ENCODE results near the gene MARCO. TPM values are rescaled to one million over a fixed set of nuclear protein-coding genes. Genes with fewer than 3 reads are reported as not detected.

MARCO gene
- polyA plus RNA-seq, 1 donor from 2014 or later, result not detected

GRCh38 chr2:119005555-119005954 lies 63.6 kb downstream of the MARCO start:
- no peak overlapping the region for H3K9ac ChIP-seq (ENCODE audit: low read length)
- no peak overlapping the region for H2AFZ ChIP-seq (ENCODE audit: low read depth, low read length)
- no peaks in the 10 kb centered on the region for H4K20me1 ChIP-seq (ENCODE audit: insufficient read depth)
- H3K4me3 ChIP-seq (ENCODE audit: low read length), result no peak overlapping the region
- no peaks in the 10 kb centered on the region for H3F3A ChIP-seq (ENCODE audit: insufficient read depth, low read length, poor library complexity, severe bottlenecking)
- H3K27me3 ChIP-seq (ENCODE audit: insufficient read depth, low read depth, low read length), result peaks cover 8% of the 10 kb centered on the region
- no peaks in the 10 kb centered on the region for H3K9me2 ChIP-seq (ENCODE audit: insufficient read depth, low read length)
- H3K79me2 ChIP-seq (replicated peaks; ENCODE audit: insufficient read depth, low read length), result no peaks in the 10 kb centered on the region
- H3K9me3 ChIP-seq (ENCODE audit: low read length), result no peaks in the 10 kb centered on the region
- H3K4me2 ChIP-seq (ENCODE audit: low read length), result no peak overlapping the region
- no peaks in the 10 kb centered on the region for H3K36me3 ChIP-seq (ENCODE audit: insufficient read depth, low read length)
- H3K27ac ChIP-seq (ENCODE audit: low read length), result no peak overlapping the region
- TF ChIP-seq EP300 (conservative IDR thresholded peaks at IDR 0.05; ENCODE audit: poor library complexity, severe bottlenecking) (no peak), MXI1 (conservative IDR thresholded peaks at IDR 0.05; ENCODE audit: poor library complexity, severe bottlenecking) (no peak), EZH2 (IDR thresholded peaks at IDR 0.05; ENCODE audit: borderline replicate concordance, insufficient read depth, low read length, poor library complexity, severe bottlenecking) (no peak), REST (IDR thresholded peaks at IDR 0.05; ENCODE audit: borderline replicate concordance) (no peak), POLR2AphosphoS5 (IDR thresholded peaks at IDR 0.05) (no peak), SMC3 (conservative IDR thresholded peaks at IDR 0.05; ENCODE audit: poor library complexity) (no peak), CTCF (IDR thresholded peaks at IDR 0.05; ENCODE audit: poor library complexity, severe bottlenecking) (no peak), TAF1 (IDR thresholded peaks at IDR 0.05; ENCODE audit: low read depth) (no peak)

- Histone ChIP-seq H4K20me1 (ENCODE audit: insufficient read depth) (no peaks in the 10 kb centered on the region), H3K4me3 (ENCODE audit: low read length) (no peak overlapping the region), H3K9ac (ENCODE audit: low read length) (no peak overlapping the region), H3K9me3 (ENCODE audit: low read length) (no peaks in the 10 kb centered on the region), H3K36me3 (ENCODE audit: insufficient read depth, low read length) (no peaks in the 10 kb centered on the region), H3F3A (ENCODE audit: insufficient read depth, low read length, poor library complexity, severe bottlenecking) (no peaks in the 10 kb centered on the region), H2AFZ (ENCODE audit: low read depth, low read length) (no peak overlapping the region), H3K79me2 (replicated peaks; ENCODE audit: insufficient read depth, low read length) (no peaks in the 10 kb centered on the region), H3K9me2 (ENCODE audit: insufficient read depth, low read length) (no peaks in the 10 kb centered on the region), H3K4me2 (ENCODE audit: low read length) (no peak overlapping the region), H3K27me3 (ENCODE audit: insufficient read depth, low read depth, low read length) (peaks cover 16% of the 10 kb centered on the region), H3K27ac (ENCODE audit: low read length) (no peak overlapping the region)
- no peak for TF ChIP-seq RAD21 (conservative IDR thresholded peaks at IDR 0.05)
- TF ChIP-seq EZH2 (IDR thresholded peaks at IDR 0.05; ENCODE audit: borderline replicate concordance, insufficient read depth, low read length, poor library complexity, severe bottlenecking), result no peak
- no peak for TF ChIP-seq MXI1 (conservative IDR thresholded peaks at IDR 0.05; ENCODE audit: poor library complexity, severe bottlenecking)
- TF ChIP-seq POLR2AphosphoS5 (IDR thresholded peaks at IDR 0.05), result no peak
- no peak for TF ChIP-seq EP300 (conservative IDR thresholded peaks at IDR 0.05; ENCODE audit: poor library complexity, severe bottlenecking)
- TF ChIP-seq REST (IDR thresholded peaks at IDR 0.05; ENCODE audit: borderline replicate concordance), result no peak
Observed at GRCh38 chr2:119006441-119006840, 64.4 kb downstream of the MARCO start.

Data from neural cell (in vitro differentiated cells).